Activated T-helper 2 cell treated with anti-CD3 and anti-CD28 coated beads, Interferon-gamma antibody, Interleukin-2, Interleukin-4, amounts not matched to agents 10 μg/mL and 5 μg/mL and 100 μg/mL, durations not matched to agents 14 hours and 24 hours and 36 hours (primary cell): ENCODE data around the gene STK17B. TPM values are rescaled to one million over a fixed set of nuclear protein-coding genes. Genes with fewer than 3 reads are reported as not detected.

Experiments
- DNase-seq: peaks from one replicate; pipeline ENCODE4 v3.0.0; 2021; ENCODE audit warnings: low spot score
- H3K27ac Mint-ChIP-seq: one replicate; pipeline ENCODE4 v1.8.0; 2021; ENCODE audit warnings: mixed read lengths
- H3K27me3 Mint-ChIP-seq: one replicate; pipeline ENCODE4 v1.8.0; 2021; ENCODE audit warnings: low read depth, mixed read lengths
- H3K36me3 Mint-ChIP-seq: one replicate; pipeline ENCODE4 v1.8.0; 2021; ENCODE audit warnings: low read depth, mixed read lengths
- H3K4me1 Mint-ChIP-seq: one replicate; pipeline ENCODE4 v1.8.0; 2021; ENCODE audit warnings: low read depth, mixed read lengths
- H3K4me3 Mint-ChIP-seq: one replicate; pipeline ENCODE4 v1.8.0; 2021; ENCODE audit warnings: low read depth, mild to moderate bottlenecking, moderate library complexity, mixed read lengths
- H3K9me3 Mint-ChIP-seq: one replicate; pipeline ENCODE4 v1.8.0; 2021; ENCODE audit warnings: mixed read lengths
- intact Hi-C: fragments of 100-400 bp; cut with micrococcal nuclease; formaldehyde crosslinking; loops from one replicate; pipeline ENCODE4 v1.15.1; 2023
- total RNA-seq: library from RNA; stranded (reverse); gene quantifications from 2 replicates; pipeline ENCODE4 v1.2.3, GENCODE V29; 2022

Gene STK17B
- total RNA-seq, 1 donor from 2014 or later = 178 TPM

- peaks cover 54% of the 10 kb centered on the region for H3K4me1 Mint-ChIP-seq
- H3K36me3 Mint-ChIP-seq = peaks cover 94% of the 10 kb centered on the region
- H3K27ac Mint-ChIP-seq = peak overlapping the region; percentile 26
- intact Hi-C loops = loop anchor here (5.0 kb wide), 1 partner anchor 42 kb away; no protein-coding TSS in a partner anchor
- no peak overlapping the region for H3K4me3 Mint-ChIP-seq
- H3K27me3 Mint-ChIP-seq = no peaks in the 10 kb centered on the region
- no peak for DNase-seq
- no peaks in the 10 kb centered on the region for H3K9me3 Mint-ChIP-seq
Measured at GRCh38 chr2:196144513-196145126, 26.8 kb downstream of the STK17B start.

- Mint-ChIP-seq H3K9me3 (no peaks in the 10 kb centered on the region), H3K36me3 (peaks cover 88% of the 10 kb centered on the region), H3K27me3 (no peaks in the 10 kb centered on the region), H3K4me3 (no peak overlapping the region), H3K4me1 (peaks cover 46% of the 10 kb centered on the region), H3K27ac (peak overlapping the region; percentile 86)
- intact Hi-C loops = loop anchor here (5.0 kb wide), 1 partner anchor 41 kb away; no protein-coding TSS in a partner anchor
- DNase-seq = no peak
Measured at GRCh38 chr2:196143730-196144131, 27.6 kb downstream of the STK17B start.

- Mint-ChIP-seq H3K27ac (peak overlapping the region; percentile 34), H3K36me3 (peaks cover 90% of the 10 kb centered on the region), H3K4me1 (peaks cover 46% of the 10 kb centered on the region), H3K9me3 (no peaks in the 10 kb centered on the region), H3K27me3 (no peaks in the 10 kb centered on the region), H3K4me3 (no peak overlapping the region)
- intact Hi-C loops = loop anchor here (5.0 kb wide), 1 partner anchor 41 kb away; no protein-coding TSS in a partner anchor
- no peak for DNase-seq
Measured at GRCh38 chr2:196142825-196143224, 28.6 kb downstream of the STK17B start.

- H3K4me1 Mint-ChIP-seq = peaks cover 38% of the 10 kb centered on the region
- no peak overlapping the region for H3K27ac Mint-ChIP-seq
- intact Hi-C loops = loop anchor here (5.0 kb wide), 1 partner anchor 38 kb away; no protein-coding TSS in a partner anchor
Measured at GRCh38 chr2:196140213-196140612, 31.2 kb downstream of the STK17B start.

DNA sequence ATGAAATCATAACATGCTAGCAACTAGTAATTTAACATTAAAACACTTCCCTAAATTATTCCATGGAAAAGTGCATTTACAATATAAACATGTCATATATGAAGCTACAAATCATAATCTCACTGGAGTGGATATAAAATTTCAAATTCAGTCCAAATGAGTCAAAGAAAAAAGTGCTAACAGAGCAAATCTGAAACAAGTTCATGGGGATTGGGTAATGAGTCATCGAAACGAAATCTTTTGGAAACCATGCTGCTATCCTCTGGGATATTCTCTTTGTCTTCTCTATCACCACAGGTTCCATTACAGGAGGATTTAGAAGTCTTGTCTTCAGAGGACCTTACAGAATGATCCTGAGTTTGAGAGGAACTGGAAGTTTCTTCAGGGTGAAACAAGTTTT is 34.1 kb downstream of the STK17B start:
- DNase-seq = no peak
- intact Hi-C loops = no loop called here
- peaks cover 16% of the 10 kb centered on the region for H3K4me1 Mint-ChIP-seq
- H3K9me3 Mint-ChIP-seq = peaks cover 28% of the 10 kb centered on the region
- H3K27me3 Mint-ChIP-seq = no peaks in the 10 kb centered on the region
- H3K4me3 Mint-ChIP-seq = no peak overlapping the region
- H3K36me3 Mint-ChIP-seq = peaks cover 91% of the 10 kb centered on the region
- no peak overlapping the region for H3K27ac Mint-ChIP-seq

More at GRCh38 chr2:196140213-196140612, 31.2 kb downstream of the STK17B start:
- no peak for DNase-seq
- peaks cover 4% of the 10 kb centered on the region for H3K9me3 Mint-ChIP-seq
- H3K4me3 Mint-ChIP-seq = no peak overlapping the region
- H3K36me3 Mint-ChIP-seq = peaks cover 91% of the 10 kb centered on the region
- H3K27me3 Mint-ChIP-seq = no peaks in the 10 kb centered on the region

DNA sequence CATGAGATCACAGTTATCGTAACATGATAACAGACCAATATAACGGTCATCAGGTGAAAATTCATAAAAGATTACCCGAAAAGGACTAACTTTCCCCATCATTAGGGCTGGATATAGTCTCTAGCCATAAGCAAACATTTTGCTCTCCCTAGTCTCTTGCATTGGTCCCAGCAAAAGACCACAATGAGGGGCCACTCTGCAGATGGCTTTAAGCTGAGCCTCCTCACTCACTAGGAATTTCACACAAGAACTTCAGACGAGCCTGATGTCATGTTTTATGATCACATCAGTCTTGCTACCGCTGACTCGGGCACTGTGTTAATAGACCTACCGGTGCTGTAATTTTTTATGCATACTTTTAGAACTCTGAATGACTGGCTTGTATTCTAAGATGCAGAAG is 35.2 kb downstream of the STK17B start:
- no peak for DNase-seq
- Mint-ChIP-seq H3K27ac (no peak overlapping the region), H3K36me3 (peaks cover 92% of the 10 kb centered on the region), H3K9me3 (peaks cover 40% of the 10 kb centered on the region), H3K27me3 (no peaks in the 10 kb centered on the region), H3K4me1 (peaks cover 18% of the 10 kb centered on the region), H3K4me3 (no peak overlapping the region)
- intact Hi-C loops = no loop called here

DNA sequence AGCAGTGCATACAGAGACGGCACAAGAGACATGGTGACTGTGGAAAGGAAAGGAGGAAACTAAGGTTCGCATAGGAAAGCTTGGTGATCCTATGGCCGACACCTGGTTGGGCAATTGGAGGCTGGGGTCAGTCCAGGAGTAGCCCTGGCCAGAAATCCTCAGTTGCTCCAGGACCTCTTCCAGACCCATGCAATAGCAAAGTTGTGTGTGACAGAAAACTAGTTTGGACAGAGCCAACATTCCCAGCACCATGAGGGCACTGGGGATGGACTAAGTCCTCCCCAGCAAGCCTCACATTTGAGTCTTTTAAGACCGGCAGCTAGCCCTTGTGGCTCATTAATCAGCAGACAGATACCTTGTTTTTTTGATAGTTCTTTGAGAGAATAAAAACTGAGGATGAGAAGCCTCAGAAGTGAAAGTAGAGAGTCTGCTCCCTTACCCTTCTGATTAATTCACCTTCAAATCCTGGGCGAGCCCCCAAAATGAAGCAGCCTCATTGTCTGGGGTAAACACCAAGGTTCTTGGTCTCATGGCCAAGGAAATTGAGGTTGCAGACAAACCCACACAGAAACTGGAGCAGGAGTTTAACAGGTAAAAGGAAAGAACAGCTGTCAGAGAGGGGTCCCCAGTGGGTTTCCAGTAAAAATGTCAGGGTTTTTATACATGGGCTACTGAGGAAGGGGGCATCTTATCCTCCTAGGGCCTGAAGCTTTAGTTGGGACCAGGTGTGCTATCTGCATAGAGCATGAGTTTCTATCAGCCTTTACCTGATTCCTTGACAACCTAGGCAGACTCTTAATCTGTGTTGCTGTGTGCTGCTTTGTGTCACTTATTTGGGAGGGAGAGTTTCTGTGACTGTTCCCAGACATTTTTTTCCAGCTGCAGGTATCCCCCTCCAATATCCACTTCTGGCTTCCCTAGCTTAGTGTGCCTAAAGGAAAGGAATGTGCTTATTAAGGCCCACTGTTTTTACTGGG is 39.1 kb downstream of the STK17B start:
- Mint-ChIP-seq H3K4me3 (no peak overlapping the region), H3K4me1 (peaks cover 7% of the 10 kb centered on the region), H3K27me3 (no peaks in the 10 kb centered on the region), H3K9me3 (peaks cover 74% of the 10 kb centered on the region), H3K36me3 (peaks cover 79% of the 10 kb centered on the region), H3K27ac (peak overlapping the region; percentile 51)
- DNase-seq = peak; percentile 36
- intact Hi-C loops = loop anchor here (1.0 to 5.0 kb wide), 4 partner anchors 55 to 321 kb away; no protein-coding TSS in a partner anchor

- H3K4me3 Mint-ChIP-seq = no peak overlapping the region
- H3K27me3 Mint-ChIP-seq = no peaks in the 10 kb centered on the region
- peaks cover 72% of the 10 kb centered on the region for H3K9me3 Mint-ChIP-seq
- intact Hi-C loops = loop anchor here (1.0 to 5.0 kb wide), 3 partner anchors 54 to 321 kb away; no protein-coding TSS in a partner anchor
- H3K4me1 Mint-ChIP-seq = peaks cover 2% of the 10 kb centered on the region
- DNase-seq = peak; percentile 40
- peaks cover 71% of the 10 kb centered on the region for H3K36me3 Mint-ChIP-seq
- H3K27ac Mint-ChIP-seq = peak overlapping the region; percentile 51
Measured at GRCh38 chr2:196131384-196131937, 39.9 kb downstream of the STK17B start.

- H3K4me3 Mint-ChIP-seq = no peak overlapping the region
- peaks cover 2% of the 10 kb centered on the region for H3K4me1 Mint-ChIP-seq
- intact Hi-C loops = loop anchor here (2.0 to 5.0 kb wide), 2 partner anchors 53 to 323 kb away; no protein-coding TSS in a partner anchor
- H3K27ac Mint-ChIP-seq = no peak overlapping the region
- DNase-seq = no peak
- H3K9me3 Mint-ChIP-seq = peaks cover 72% of the 10 kb centered on the region
- no peaks in the 10 kb centered on the region for H3K27me3 Mint-ChIP-seq
- peaks cover 59% of the 10 kb centered on the region for H3K36me3 Mint-ChIP-seq
Measured at GRCh38 chr2:196130039-196130825, 41.1 kb downstream of the STK17B start.

GRCh38 chr2:196128749-196129148 is 42.6 kb downstream of the STK17B start:
- no peak for DNase-seq
- H3K4me1 Mint-ChIP-seq = peaks cover 2% of the 10 kb centered on the region
- peaks cover 45% of the 10 kb centered on the region for H3K36me3 Mint-ChIP-seq
- peaks cover 63% of the 10 kb centered on the region for H3K9me3 Mint-ChIP-seq
- H3K27me3 Mint-ChIP-seq = no peaks in the 10 kb centered on the region
- H3K4me3 Mint-ChIP-seq = no peak overlapping the region
- H3K27ac Mint-ChIP-seq = no peak overlapping the region
- intact Hi-C loops = no loop called here

DNA sequence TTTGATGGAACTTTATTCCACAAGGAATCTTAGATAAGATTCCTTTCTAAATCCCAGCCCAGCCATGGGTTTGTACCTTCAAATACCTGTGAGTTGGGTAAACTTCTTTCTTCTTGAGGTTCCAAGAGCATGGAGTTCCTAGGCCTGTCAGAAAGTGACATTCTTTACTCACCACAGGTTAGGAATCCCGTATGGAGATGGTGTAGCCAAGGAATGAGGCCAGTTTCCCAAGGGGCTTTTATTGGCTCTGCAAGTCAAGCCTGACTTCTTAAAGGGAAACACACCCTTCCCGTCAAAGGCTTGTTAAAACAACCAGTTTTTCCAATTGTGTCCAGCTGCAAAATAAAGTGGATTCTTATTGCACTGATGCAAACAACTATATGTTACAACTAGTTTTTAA is 45.8 kb downstream of the STK17B start:
- DNase-seq = no peak
- Mint-ChIP-seq H3K27ac (no peak overlapping the region), H3K4me3 (no peak overlapping the region), H3K9me3 (peaks cover 37% of the 10 kb centered on the region), H3K4me1 (no peaks in the 10 kb centered on the region), H3K27me3 (no peaks in the 10 kb centered on the region), H3K36me3 (peaks cover 14% of the 10 kb centered on the region)
- intact Hi-C loops = no loop called here
